OCI-LY7 (cell line): ENCODE data around the gene VTI1A.

Source experiments
- EZH2phosphoT487 ChIP-seq: fragments of 200-600 bp; sonication (generic); IDR thresholded peaks from 2 replicates; pipeline ENCODE4 v1.6.1; 2018; ENCODE audit warnings: low read depth, borderline replicate concordance, mild to moderate bottlenecking, mixed run types, antibody characterized with exemption, low read length, moderate library complexity, mixed read lengths
- TF ChIP-seq, protein P1 (sequence below): fragments of 200-600 bp; sonication (generic); conservative IDR thresholded peaks from 2 replicates; pipeline ENCODE4 v1.5.1; 2014; ENCODE audit warnings: mild to moderate bottlenecking, antibody characterized with exemption, low read length, moderate library complexity, mixed read lengths

DNA sequence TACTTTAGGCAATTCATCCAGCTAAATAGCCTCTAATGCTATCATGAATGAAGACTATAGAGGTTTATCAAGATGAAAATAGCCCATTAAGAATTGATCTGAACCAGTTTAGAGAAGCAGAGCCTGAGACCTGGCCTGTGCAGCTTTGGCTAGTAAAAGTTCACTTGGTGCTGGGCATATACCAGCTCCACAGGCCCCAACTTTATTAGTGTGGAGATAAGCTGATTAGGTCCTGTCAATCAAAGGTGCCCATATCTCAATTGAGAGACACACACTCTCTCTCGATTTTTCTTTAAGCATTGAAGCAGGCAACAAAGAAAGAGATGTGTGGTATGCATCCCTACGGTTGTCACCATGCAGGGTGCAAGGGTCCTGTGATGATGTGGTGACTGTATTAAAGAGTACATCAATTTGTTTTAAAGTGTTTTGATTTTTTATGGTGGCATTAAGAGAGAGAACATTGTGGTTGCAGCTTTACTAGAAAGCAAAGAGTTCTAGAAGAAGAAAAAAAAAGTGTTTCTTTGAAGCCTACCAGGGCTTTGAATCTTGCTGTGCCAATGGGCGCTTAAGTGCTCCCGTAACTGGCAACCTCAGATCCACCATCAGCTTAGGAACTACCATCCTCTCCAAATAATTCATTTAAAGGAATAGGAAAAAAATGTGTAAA lies 111.6 kb downstream of the VTI1A start:
- TF ChIP-seq, protein P1, sequence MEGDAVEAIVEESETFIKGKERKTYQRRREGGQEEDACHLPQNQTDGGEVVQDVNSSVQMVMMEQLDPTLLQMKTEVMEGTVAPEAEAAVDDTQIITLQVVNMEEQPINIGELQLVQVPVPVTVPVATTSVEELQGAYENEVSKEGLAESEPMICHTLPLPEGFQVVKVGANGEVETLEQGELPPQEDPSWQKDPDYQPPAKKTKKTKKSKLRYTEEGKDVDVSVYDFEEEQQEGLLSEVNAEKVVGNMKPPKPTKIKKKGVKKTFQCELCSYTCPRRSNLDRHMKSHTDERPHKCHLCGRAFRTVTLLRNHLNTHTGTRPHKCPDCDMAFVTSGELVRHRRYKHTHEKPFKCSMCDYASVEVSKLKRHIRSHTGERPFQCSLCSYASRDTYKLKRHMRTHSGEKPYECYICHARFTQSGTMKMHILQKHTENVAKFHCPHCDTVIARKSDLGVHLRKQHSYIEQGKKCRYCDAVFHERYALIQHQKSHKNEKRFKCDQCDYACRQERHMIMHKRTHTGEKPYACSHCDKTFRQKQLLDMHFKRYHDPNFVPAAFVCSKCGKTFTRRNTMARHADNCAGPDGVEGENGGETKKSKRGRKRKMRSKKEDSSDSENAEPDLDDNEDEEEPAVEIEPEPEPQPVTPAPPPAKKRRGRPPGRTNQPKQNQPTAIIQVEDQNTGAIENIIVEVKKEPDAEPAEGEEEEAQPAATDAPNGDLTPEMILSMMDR = no peak
- no peak for TF ChIP-seq EZH2phosphoT487
